ENCODE results near the gene ADAMTS15. TPM values are rescaled to one million over a fixed set of nuclear protein-coding genes. Genes with fewer than 3 reads are reported as not detected.

Gene ADAMTS15
- total and polyA plus RNA-seq, 10 of the 15 experiments (the other 5 are each of a cell fraction or from before 2014, with no cell fraction given) = not detected

DNA sequence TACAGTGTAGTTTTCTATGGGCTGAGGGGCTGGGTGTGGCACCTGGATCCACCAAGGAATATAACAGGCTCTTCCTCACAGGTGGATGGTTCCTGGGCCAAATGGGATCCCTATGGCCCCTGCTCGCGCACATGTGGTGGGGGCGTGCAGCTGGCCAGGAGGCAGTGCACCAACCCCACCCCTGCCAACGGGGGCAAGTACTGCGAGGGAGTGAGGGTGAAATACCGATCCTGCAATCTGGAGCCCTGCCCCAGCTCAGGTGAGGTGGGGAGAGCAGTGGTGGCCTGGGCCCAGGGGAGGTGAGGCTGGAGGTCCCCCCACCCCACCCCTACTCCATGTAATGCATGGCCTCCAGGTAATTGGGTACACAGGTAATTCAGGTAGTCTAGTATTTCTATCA lies 20.7 kb downstream of the ADAMTS15 start:
- FAIRE-seq = no peak
- Histone ChIP-seq H3K27ac (ENCODE audit: control insufficient read depth, insufficient read depth) (no peak overlapping the region), H3K9ac (ENCODE audit: control insufficient read depth, insufficient read depth, low read length) (no peak overlapping the region), H3K79me2 (ENCODE audit: control insufficient read depth, insufficient read depth, low read length) (no peaks in the 10 kb centered on the region), H3K27me3 (replicated peaks in 1 of 2; ENCODE audit: control insufficient read depth in 2 of 2, insufficient read depth in 2 of 2, low read length in 1 of 2) (no peaks in the 10 kb centered on the region; a peak in 1 of 4 replicates), H3K36me3 (ENCODE audit: control insufficient read depth in 2 of 2, insufficient read depth in 2 of 2, low read length in 1 of 2) (no peaks in the 10 kb centered on the region), H2AFZ (ENCODE audit: control insufficient read depth, low read depth, low read length) (no peak overlapping the region), H4K20me1 (ENCODE audit: control insufficient read depth, insufficient read depth) (no peaks in the 10 kb centered on the region), H3K4me3 (no peak overlapping the region), H3K4me2 (ENCODE audit: control insufficient read depth, insufficient read depth) (no peak overlapping the region), H3K9me3 (replicated peaks; ENCODE audit: control insufficient read depth, insufficient read depth, low read length) (no peaks in the 10 kb centered on the region), H3K4me1 (ENCODE audit: control insufficient read depth, insufficient read depth, low read length) (no peaks in the 10 kb centered on the region)
- BruUV-seq (replicated peaks) = no TSS peak
- intact Hi-C loops (cut with micrococcal nuclease; ENCODE audit: unreplicated experiment) (no loop called here), in situ Hi-C loops (cut with MboI) (no loop called here)
- no peak for ATAC-seq
- WGBS (ENCODE audit: insufficient coverage, insufficient replicate concordance, low lambda C conversion rate, missing lambda C conversion rate) = 31% methylated on average over 6 of the region's 6 CpGs
- CTCF ChIA-PET = no interaction called here
- POLR2A ChIA-PET = no interaction called here
- DNase-seq (ENCODE audit: low read depth, low spot score) = no peak
- SMC1A ChIA-PET (ENCODE audit: uncharacterized antibody, unreplicated experiment) = no interaction called here
- RAD21 ChIA-PET (ENCODE audit: unreplicated experiment) = no interaction called here
- TF ChIP-seq ZNF274 (IDR thresholded peaks at IDR 0.05; ENCODE audit: insufficient read depth, insufficient read length) (no peak), NFIC (IDR thresholded peaks at IDR 0.05; ENCODE audit: low read depth, low read length) (no peak), BRCA1 (IDR thresholded peaks at IDR 0.05; ENCODE audit: low read depth, low read length) (no peak), RAD51 (IDR thresholded peaks at IDR 0.05) (no peak), SP1 (IDR thresholded peaks at IDR 0.05; ENCODE audit: low read depth, low read length) (no peak), NFXL1 (IDR thresholded peaks at IDR 0.05; ENCODE audit: borderline replicate concordance) (no peak), IKZF2 (IDR thresholded peaks at IDR 0.05) (no peak), ZNF207 (IDR thresholded peaks at IDR 0.05; ENCODE audit: borderline replicate concordance) (no peak)
- TF ChIP-seq, protein P1, sequence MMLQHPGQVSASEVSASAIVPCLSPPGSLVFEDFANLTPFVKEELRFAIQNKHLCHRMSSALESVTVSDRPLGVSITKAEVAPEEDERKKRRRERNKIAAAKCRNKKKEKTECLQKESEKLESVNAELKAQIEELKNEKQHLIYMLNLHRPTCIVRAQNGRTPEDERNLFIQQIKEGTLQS (IDR thresholded peaks at IDR 0.05; ENCODE audit: borderline replicate concordance, extremely low read depth, low read depth, low read length) = no peak
